HL-60 (cell line): ENCODE results near the gene ERC2.

Experiments
- CTCF ChIP-seq: IDR thresholded peaks from one replicate; pipeline ENCODE4 v1.5.1; 2011; ENCODE audit warnings: low read length, control low read depth, inconsistent platforms; ENCODE audit not compliant: insufficient read depth
- GABPA ChIP-seq: IDR thresholded peaks from 2 replicates; pipeline ENCODE4 v1.6.1; 2012; ENCODE audit warnings: low read depth
- POLR2AphosphoS5 ChIP-seq: IDR thresholded peaks from 2 replicates; pipeline ENCODE4 v1.6.1; 2012; ENCODE audit warnings: low read depth
- REST ChIP-seq: IDR thresholded peaks from 2 replicates; pipeline ENCODE4 v1.6.1; 2012; ENCODE audit warnings: low read depth; ENCODE audit not compliant: insufficient replicate concordance
- SPI1 ChIP-seq: IDR thresholded peaks from 2 replicates; pipeline ENCODE4 v1.6.1; 2012; ENCODE audit warnings: low read depth, mild to moderate bottlenecking, borderline replicate concordance

DNA sequence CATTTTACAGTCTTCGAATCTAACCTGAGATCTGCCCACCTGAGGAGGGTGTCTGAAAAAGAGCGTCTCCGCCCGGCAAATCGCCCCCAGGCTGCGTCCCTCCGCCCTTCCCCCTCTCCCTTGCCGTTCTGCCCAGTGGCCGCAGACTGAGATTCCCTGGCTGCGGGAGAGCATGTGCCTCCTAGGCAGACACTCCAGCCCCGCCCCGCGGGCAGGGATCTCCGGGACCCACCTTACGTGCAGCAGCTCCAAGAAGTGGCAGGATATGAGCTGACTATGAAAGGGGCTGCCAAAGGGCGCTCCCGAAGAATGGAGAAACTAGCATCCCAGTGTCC is 978.5 kb downstream of the ERC2 start:
- TF ChIP-seq CTCF (no peak), GABPA (no peak), POLR2AphosphoS5 (no peak), SPI1 (no peak), REST (no peak)
